DOHH2 (cell line): Measurements from ENCODE around the gene KRTAP4-5.
A peak's percentile ranks its signal among the peaks of the same experiment; 100 is the strongest.
"Not testable (repeated sequence)": the region's sequence is repeated elsewhere in the genome, so short reads cannot be mapped to it uniquely, and the experiment has no call there.

Source experiments
- H3F3A ChIP-seq: fragments of 200-600 bp; sonication (generic), shearing (Covaris generic); 2 replicates; pipeline ENCODE4 v1.6.0; 2016; ENCODE audit warnings: antibody characterized with exemption, mild to moderate bottlenecking; ENCODE audit not compliant: control insufficient read depth, insufficient read depth
- H3K27ac ChIP-seq: fragments of 200-600 bp; sonication (generic); 2 replicates; pipeline ENCODE4 v1.5.1; 2014; ENCODE audit warnings: low read depth, mild to moderate bottlenecking, low read length, moderate library complexity
- H3K27me3 ChIP-seq: fragments of 200-600 bp; sonication (generic); 2 replicates; pipeline ENCODE4 v1.6.1; 2014; ENCODE audit warnings: mild to moderate bottlenecking, low read length, mixed read lengths; ENCODE audit not compliant: control insufficient read depth
- H3K36me3 ChIP-seq: fragments of 200-600 bp; sonication (generic); 2 replicates; pipeline ENCODE4 v1.6.1; 2014; ENCODE audit warnings: mild to moderate bottlenecking, low read length, moderate library complexity, mixed read lengths; ENCODE audit not compliant: control insufficient read depth
- H3K4me1 ChIP-seq: fragments of 200-600 bp; sonication (generic); 2 replicates; pipeline ENCODE4 v1.6.1; 2014; ENCODE audit warnings: mild to moderate bottlenecking, low read length, mixed read lengths; ENCODE audit not compliant: control insufficient read depth
- H3K4me2 ChIP-seq: fragments of 200-600 bp; sonication (generic); 2 replicates; pipeline ENCODE4 v1.6.0; 2014; ENCODE audit warnings: mild to moderate bottlenecking, low read length, moderate library complexity
- H3K4me3 ChIP-seq: fragments of 200-600 bp; sonication (generic); 2 replicates; pipeline ENCODE4 v1.5.1; 2014; ENCODE audit warnings: mild to moderate bottlenecking, low read length, mixed read lengths
- H3K79me2 ChIP-seq: fragments of 200-600 bp; sonication (generic); 2 replicates; pipeline ENCODE4 v1.6.1; 2014; ENCODE audit warnings: mild to moderate bottlenecking, low read length, mixed read lengths; ENCODE audit not compliant: control insufficient read depth
- H3K9me2 ChIP-seq: fragments of 200-600 bp; sonication (generic); replicated peaks from 2 replicates; pipeline ENCODE4 v1.6.1; 2014; ENCODE audit warnings: mild to moderate bottlenecking, low read length, mixed read lengths; ENCODE audit not compliant: control insufficient read depth
- H3K9me3 ChIP-seq: fragments of 200-600 bp; sonication (generic); 2 replicates; pipeline ENCODE4 v1.6.1; 2014; ENCODE audit warnings: antibody characterized with exemption, low read length, mixed read lengths; ENCODE audit not compliant: control insufficient read depth, insufficient read depth
- H4K20me1 ChIP-seq: fragments of 200-600 bp; sonication (generic); 2 replicates; pipeline ENCODE4 v1.6.0; 2014; ENCODE audit warnings: low read depth, mild to moderate bottlenecking, antibody characterized with exemption, low read length, moderate library complexity; ENCODE audit not compliant: control insufficient read depth, insufficient read depth
- EZH2phosphoT487 ChIP-seq: fragments of 200-600 bp; sonication (generic); IDR thresholded peaks from 2 replicates; pipeline ENCODE4 v1.6.1; 2017; ENCODE audit warnings: borderline replicate concordance, mild to moderate bottlenecking, antibody characterized with exemption, low read length, moderate library complexity, mixed read lengths
- TF ChIP-seq, protein P1 (sequence below): fragments of 200-600 bp; sonication (generic); IDR thresholded peaks from one replicate; pipeline ENCODE4 v1.5.1; 2014; ENCODE audit warnings: antibody characterized with exemption, mild to moderate bottlenecking, low read depth, low read length; ENCODE audit not compliant: poor library complexity, severe bottlenecking

KRTAP4-5 gene

GRCh38 chr17:41116297-41116696, 33.3 kb downstream of the KRTAP4-5 start:
- TF ChIP-seq EZH2phosphoT487 = no peak
- TF ChIP-seq, protein P1, sequence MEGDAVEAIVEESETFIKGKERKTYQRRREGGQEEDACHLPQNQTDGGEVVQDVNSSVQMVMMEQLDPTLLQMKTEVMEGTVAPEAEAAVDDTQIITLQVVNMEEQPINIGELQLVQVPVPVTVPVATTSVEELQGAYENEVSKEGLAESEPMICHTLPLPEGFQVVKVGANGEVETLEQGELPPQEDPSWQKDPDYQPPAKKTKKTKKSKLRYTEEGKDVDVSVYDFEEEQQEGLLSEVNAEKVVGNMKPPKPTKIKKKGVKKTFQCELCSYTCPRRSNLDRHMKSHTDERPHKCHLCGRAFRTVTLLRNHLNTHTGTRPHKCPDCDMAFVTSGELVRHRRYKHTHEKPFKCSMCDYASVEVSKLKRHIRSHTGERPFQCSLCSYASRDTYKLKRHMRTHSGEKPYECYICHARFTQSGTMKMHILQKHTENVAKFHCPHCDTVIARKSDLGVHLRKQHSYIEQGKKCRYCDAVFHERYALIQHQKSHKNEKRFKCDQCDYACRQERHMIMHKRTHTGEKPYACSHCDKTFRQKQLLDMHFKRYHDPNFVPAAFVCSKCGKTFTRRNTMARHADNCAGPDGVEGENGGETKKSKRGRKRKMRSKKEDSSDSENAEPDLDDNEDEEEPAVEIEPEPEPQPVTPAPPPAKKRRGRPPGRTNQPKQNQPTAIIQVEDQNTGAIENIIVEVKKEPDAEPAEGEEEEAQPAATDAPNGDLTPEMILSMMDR = no peak
- H3K4me3 ChIP-seq = peak overlapping the region; percentile 44
- H3K27me3 ChIP-seq = no peaks in the 10 kb centered on the region
- no peaks in the 10 kb centered on the region for H3K79me2 ChIP-seq
- peaks cover 15% of the 10 kb centered on the region for H3F3A ChIP-seq
- H3K9me3 ChIP-seq = peaks cover 11% of the 10 kb centered on the region
- H3K4me2 ChIP-seq = peak overlapping the region; percentile 55
- H3K36me3 ChIP-seq = peaks cover 2% of the 10 kb centered on the region; the same call in 1 of the 2 replicates
- peak overlapping the region; percentile 50 for H3K27ac ChIP-seq
- no peaks in the 10 kb centered on the region for H3K9me2 ChIP-seq
- H3K4me1 ChIP-seq = peaks cover 59% of the 10 kb centered on the region
- H4K20me1 ChIP-seq = no peaks in the 10 kb centered on the region

DNA sequence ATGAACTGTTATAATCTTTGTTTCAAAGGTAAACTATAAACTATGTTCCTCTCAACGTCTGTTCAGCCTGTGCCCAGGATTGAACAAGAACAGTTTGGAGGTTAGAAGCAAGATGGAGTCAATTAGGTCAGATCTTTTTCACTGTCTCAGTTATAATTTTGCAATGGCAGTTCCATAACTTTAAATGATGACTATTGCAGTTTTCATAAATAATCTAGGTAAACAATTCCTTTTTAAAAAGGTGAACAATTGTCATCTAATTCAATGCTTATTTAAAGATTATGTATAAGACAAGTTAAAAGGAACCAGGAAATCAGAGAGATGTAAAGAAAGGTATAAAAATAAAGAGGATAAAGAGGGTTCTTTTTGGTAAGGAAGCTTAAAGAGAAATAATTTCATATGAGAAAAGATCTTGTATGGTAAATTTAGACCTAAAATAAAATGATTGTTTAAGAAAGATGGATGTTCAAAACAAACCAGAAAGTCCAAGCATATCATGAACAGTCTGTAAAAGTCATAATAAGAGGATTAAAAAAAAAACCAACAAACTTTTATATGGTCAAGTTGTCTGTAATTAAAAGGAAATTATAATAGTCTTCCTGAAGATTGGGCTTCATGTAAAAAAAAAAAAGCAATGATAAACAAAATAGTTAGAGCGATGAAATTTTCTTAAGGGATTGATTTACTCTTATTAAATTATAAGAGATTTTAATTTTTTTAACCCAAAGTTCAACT, 38.3 kb downstream of the KRTAP4-5 start:
- no peaks in the 10 kb centered on the region for H3K9me2 ChIP-seq
- peaks cover 17% of the 10 kb centered on the region for H3K9me3 ChIP-seq
- H3K27me3 ChIP-seq = no peaks in the 10 kb centered on the region
- no peak overlapping the region for H3K4me2 ChIP-seq
- H4K20me1 ChIP-seq = no peaks in the 10 kb centered on the region
- no peaks in the 10 kb centered on the region for H3F3A ChIP-seq
- no peak overlapping the region for H3K4me3 ChIP-seq
- H3K27ac ChIP-seq = no peak overlapping the region
- no peak for TF ChIP-seq EZH2phosphoT487
- TF ChIP-seq, protein P1 = no peak
- no peaks in the 10 kb centered on the region for H3K79me2 ChIP-seq
- no peaks in the 10 kb centered on the region for H3K36me3 ChIP-seq
- H3K4me1 ChIP-seq = peaks cover 24% of the 10 kb centered on the region

GRCh38 chr17:41108728-41109386, 40.8 kb downstream of the KRTAP4-5 start:
- not testable (repeated sequence) for H3K27ac ChIP-seq, H3K79me2 ChIP-seq, H3K36me3 ChIP-seq, H3K9me2 ChIP-seq, H4K20me1 ChIP-seq, H3K27me3 ChIP-seq, H3F3A ChIP-seq
- Histone ChIP-seq H3K9me3 (peaks cover 17% of the 10 kb centered on the region), H3K4me1 (peaks cover 15% of the 10 kb centered on the region), H3K4me3 (peak overlapping the region; percentile 31; the same call in 1 of the 2 replicates), H3K4me2 (peak overlapping the region; percentile 26; the same call in 1 of the 2 replicates)

- no peak overlapping the region for H3K27ac ChIP-seq
- H3K4me3 ChIP-seq = 0 out of 2 replicates have a peak overlapping the region, but pooled peaks have one; percentile 31
- H3K27me3 ChIP-seq = no peaks in the 10 kb centered on the region
- H3K4me2 ChIP-seq = peak overlapping the region; percentile 26
- H3K9me2 ChIP-seq = no peaks in the 10 kb centered on the region
- TF ChIP-seq EZH2phosphoT487 = no peak
- TF ChIP-seq, protein P1 = no peak
- no peaks in the 10 kb centered on the region for H3F3A ChIP-seq
- H3K9me3 ChIP-seq = peaks cover 12% of the 10 kb centered on the region
- no peaks in the 10 kb centered on the region for H4K20me1 ChIP-seq
- peaks cover 15% of the 10 kb centered on the region for H3K4me1 ChIP-seq
- H3K36me3 ChIP-seq = no peaks in the 10 kb centered on the region
- no peaks in the 10 kb centered on the region for H3K79me2 ChIP-seq
Measured at GRCh38 chr17:41107941-41108450, 41.6 kb downstream of the KRTAP4-5 start.

GRCh38 chr17:41105347-41105746, 44.3 kb downstream of the KRTAP4-5 start, which contains the start of gene KRTAP4-9:
Gene KRTAP4-9 (plus strand): TSS chr17:41105389. CDS start chr17:41105389, 0 bp downstream.
- not testable (repeated sequence) for H3K9me3 ChIP-seq, H3K4me3 ChIP-seq, H3K27ac ChIP-seq, H3K4me2 ChIP-seq, H4K20me1 ChIP-seq, H3K9me2 ChIP-seq, H3K36me3 ChIP-seq, H3F3A ChIP-seq, H3K27me3 ChIP-seq, H3K79me2 ChIP-seq
- H3K4me1 ChIP-seq = peaks cover 15% of the 10 kb centered on the region
